GM19099 (cell line): Measurements from ENCODE around the gene XXYLT1.

Experiments
- POLR2A ChIP-seq: IDR thresholded peaks from 3 replicates; pipeline ENCODE4 v1.6.1; 2011; ENCODE audit warnings: low read depth; ENCODE audit not compliant: insufficient read length; ENCODE audit errors: extremely low read depth

The XXYLT1 gene

DNA sequence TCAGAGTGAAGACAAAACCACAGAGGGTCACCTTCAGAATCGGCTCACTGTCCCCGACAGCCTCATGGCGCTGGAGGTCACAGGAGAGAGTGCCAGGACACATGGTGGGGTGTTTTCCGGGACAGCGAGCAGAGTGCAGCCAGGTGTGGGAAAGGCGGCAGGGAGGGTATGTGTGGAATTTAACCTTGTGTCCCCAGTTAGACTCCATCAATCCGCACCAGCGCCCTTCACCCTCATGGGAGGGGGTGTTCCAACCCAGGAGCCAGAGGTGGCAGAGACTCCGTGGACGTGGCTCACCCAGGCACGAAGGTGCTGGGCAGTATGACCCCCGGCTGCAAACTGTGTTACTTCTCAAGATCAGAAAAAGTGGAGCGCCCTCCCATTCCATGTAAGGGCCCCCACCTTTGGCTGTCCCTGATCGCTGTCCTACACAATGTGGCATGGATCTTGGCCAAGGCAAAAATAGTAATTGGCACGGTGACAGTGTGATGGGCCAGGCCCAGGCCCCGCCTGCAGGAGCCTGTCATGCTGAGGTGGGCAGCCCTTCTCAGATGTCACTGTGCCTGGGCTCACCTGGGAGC lies 190.3 kb downstream of the XXYLT1 start:
- no peak for TF ChIP-seq POLR2A

DNA sequence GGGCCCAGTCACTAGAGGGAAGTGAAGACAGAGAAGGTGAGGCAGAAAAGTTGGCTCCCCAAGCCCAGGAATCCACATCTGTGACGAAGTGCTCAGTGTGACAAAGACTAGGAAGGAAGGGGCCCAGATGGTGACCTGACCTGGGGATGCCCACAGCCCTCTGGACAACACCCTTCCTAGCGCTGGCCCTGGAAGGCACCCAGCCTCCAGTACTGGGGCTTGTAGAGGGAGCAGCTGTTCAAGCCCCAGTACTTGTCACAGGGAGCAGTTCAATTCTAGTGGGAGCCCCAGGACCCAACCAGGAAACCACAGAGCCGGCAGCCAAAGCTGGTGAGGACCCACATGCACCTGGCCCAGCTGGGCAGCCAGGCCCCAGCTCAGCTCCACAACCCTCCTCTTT lies 190.8 kb downstream of the XXYLT1 start:
- TF ChIP-seq POLR2A, result no peak

DNA sequence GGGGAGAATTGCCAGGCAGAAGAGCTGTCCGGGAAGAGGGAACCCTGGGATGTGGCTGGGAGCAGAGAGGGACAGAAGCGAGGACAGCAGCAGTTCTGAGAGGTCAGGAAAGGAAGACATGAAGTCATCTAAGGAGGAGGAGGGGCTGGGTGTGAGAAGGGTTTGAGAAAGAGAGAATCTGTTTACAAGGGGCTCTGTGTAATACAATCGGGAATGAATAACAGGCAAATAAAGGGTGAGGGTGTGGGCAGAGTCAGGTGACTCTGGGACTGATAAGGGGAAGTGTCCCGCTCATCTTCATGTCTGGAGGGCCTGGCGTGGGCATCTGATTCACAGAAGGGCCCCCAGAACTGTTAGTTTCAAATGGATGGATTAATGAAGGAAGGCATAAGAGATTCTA lies 191.3 kb downstream of the XXYLT1 start:
- TF ChIP-seq POLR2A, result no peak

DNA sequence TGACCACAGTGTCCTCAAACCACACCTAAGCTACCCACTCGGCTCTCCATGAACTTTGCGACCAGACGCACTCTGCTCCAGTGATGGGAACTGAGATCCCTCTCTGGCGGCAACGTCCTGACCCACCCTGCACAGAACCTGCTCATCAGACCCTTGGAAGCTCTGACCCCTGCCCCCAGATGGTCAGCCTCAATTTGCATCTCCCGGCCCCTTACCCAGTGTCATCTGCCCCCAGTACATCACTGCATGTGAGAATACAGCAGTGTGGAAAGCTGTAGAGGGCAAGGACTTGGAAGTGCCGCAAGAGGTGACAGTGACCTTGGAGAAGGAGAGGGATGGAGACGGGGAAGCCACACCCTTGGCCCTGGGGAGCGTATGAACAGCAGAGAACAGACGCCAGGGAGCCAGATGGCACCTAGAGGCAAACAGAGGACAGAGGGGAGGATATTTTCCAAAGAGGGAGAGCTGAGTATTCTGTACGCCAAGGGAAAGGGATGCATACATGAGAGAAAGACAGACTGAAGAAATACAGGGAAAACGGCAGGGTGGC lies 192.0 kb downstream of the XXYLT1 start:
- TF ChIP-seq POLR2A, result no peak

DNA sequence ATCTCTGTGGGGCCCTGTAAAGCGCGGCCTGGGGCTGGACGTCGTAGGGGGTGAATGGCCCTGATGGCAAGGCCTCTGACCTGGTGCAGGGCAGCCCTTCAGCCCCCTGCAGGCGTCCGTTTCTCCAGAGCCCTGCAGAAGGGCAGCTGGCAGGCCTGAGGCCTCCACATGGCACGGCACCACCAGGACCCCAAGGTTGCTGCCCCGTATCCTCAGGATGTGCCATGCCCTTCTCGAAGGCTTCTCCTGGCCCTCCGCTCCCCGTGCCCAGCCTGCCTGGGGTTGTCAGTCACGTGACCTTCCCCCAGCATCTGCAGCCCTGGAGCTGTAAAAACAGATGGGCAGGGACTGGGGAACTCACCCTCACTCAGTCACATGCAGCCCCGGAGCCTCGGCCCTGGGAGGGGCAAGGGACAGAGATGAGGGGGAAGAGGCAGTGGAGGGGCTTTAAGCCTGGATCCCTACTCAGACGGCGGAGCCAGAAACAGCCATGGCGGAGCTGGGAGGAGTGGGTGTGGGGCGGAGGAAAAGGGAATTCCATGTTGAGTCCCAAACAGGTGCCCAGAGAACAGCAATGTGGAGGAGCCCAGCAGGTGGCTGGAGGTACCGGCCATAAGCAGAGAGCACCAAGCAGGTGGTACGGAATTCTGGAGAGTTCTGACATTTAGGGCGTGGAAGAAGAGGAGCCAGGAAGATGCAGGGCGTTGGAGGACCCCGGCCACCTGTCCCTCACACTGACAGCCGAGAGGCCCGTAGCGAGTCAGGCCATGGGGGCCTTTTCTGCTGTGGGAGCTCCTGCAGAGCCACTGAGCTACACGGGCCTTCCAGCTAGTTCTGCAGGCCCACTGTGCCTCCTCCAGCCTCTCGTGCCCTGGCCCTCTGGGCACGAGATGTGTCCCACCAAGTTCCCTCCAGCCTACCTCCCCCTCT lies 193.1 kb downstream of the XXYLT1 start:
- no peak for TF ChIP-seq POLR2A

DNA sequence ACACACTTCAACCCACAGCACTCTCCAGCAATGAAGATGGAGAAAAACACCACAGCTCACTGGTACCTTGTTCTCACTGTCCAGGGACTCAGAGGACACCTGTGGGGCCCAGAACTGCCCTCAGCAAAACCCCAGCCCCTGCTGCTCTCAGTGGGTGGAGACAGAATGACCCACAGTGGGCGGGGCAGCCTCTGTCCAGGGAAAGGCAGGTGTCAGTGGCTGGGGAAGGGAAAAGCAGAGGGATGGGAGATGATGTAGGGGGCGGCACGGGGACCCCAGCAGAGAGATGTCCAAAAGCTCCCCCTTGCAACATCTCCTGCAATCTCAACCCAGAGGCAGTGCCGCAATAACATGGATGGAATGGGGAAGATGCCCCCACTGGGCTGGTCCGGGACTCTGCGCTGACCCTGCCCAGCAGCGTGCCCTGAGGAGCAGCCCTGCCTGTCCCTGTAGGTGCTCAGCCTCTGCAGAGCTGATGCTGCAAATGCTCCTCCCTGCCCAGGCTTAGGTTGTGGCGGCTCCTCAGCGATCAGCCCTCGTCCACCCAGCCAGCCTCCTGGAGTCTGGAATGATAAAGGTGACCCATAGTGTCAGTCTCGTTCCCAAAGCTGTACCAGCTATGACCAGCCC lies 193.9 kb downstream of the XXYLT1 start:
- TF ChIP-seq POLR2A, result no peak

DNA sequence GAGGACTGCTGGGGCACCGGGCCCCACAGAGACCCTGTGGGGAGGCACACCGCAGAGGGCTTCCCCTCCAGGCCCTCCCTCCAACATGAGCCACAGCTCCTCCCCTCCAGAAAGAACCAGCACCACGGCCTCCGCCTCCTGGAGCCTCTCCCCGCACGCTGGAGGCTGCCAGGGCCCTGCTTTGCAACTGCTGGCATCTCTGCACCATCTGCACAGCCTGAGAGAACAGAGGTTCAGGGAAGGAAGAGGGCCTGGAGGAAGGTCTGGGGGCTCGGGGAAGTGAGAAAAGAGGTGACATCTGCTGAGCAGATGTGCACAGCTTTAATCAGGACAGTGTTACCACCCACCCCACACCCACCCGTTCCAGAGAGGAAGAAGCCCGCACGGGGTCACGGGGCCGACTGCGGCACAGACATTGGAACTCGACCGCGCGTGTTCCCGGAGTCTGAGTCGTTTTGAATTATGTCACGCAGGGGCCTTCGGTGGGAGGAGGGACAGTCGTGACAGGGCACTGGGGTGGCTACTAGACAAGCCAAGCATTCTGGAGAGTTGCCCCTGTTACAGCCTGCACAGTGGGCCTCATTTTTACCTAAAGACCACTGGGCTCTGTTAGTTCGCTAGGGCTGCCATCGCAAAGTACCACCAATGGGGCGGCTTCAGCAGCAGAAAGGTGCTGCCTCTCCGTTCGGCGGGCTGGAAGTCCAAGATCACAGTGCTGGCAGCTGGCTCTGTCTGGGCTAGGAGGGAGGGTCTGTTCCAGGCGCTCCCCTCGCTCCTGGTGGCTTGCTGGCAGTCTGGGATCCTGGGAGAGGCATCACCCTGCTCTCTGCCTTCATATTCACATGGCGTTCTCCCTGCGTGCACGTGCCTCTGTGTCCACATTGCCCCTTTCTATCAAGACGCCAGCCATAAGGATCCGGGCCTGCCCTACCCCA lies 194.8 kb downstream of the XXYLT1 start:
- TF ChIP-seq POLR2A, result no peak

DNA sequence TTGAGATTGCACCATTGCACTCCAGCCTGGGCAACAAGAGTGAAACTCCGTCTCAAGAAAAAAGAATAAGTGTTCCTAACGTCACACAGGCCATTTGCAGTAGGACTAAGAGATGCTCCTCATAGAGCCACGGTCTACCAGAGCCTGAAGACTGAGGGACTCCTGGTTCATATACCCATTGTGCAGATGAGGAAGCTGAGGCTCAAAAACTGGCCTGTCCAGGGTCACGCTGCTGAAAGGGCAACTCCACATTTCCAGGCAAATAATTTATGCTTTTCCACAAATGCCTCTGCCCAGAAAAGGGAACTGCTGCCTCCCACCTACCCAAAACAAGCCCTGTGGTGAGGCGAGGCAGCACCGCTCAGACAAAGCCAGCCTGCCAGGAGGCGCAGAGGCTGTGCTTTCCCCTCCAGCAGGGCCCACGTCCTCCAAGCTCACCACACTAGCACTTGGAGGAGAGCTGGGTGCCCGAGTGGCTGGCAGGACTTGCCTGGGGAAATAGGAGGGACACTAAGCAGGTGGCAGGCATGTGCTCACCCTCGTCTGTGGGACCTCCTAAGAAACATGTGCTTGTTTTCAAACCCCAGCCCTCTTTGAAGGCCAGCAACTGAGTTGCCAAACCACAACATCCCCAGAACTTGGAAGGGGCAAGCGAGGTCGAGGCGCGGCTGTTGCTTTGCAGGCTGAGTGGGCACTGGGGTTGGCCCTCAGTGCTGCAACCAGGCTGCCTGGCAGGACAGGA lies 195.6 kb downstream of the XXYLT1 start:
- TF ChIP-seq POLR2A, result no peak

DNA sequence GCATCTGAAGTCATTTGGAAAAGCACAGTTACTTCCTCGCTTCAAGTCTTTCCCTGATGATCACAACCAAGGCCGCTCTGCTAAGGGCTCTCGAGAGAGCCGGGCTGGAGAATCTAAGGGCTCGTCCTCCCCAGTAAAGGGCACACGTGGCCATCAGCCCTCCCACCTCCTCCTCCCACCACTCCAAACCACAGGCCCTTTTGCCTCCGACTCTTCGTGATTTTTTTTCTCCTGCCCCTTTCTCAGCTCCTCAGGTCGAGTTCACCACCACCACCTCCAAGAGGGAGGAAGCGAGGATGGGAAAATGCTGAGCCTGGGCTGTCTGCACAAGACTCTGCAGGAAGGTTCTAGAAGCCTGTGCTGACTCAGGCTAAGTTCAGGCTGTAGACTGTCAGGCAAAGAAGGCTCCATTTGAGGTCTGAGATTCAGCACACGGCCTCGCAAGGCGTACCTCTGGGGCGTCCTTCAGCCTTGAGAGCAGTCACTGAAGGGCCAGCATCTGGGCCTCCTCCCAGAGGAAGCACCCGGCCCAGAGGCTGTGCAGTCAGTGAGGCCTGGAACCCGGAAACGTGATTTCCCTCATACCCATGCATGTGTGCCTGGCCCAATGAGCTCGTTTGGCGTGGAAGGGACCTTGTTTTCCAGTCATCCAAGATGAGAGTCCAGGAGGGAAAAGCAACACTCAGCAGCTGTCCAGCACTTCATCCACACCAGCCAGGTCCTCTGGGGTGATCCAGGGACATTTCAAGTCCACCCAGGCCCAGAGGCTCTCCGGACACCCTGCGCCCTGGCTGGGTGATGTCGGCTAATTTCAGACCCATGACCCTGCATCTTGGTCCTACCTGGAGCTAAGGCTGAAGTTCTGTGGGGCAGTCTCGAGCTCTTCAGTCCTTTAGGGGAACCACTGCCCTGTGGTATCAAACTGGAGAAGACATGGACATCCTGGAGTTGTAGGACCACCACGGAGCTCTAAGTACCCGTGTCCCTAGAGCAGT lies 196.8 kb downstream of the XXYLT1 start:
- TF ChIP-seq POLR2A, result no peak

DNA sequence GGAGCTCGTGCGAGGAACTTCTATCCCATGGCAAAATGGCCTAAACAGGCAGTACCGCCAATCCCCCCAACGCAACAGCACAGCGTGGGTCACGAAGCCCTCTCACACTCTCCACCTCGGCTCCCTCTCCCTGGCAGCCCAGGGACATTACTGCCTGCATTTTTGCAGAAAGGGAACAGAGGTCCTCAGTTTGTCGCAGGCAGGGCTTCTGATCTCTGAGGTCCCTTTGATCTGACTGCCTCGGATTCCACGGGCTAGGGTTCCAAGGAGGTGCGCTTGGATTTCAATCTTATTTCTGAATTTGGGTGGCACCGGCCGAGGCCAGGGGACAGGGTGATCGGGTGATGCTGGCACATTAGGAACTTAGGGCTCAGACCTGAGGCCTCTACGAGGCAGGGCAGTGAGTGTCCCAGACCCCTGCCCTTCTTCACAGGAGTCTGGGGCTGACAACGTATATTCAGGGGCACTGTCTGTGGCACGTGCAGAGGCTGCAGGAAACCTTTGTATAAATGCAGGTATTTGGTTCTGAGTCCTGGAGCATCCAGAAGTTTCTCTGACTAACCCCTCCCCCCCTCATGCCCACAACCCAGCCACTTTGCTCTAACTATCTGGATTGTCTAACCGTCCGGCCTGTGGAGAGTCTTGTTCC lies 197.9 kb downstream of the XXYLT1 start:
- TF ChIP-seq POLR2A, result no peak

DNA sequence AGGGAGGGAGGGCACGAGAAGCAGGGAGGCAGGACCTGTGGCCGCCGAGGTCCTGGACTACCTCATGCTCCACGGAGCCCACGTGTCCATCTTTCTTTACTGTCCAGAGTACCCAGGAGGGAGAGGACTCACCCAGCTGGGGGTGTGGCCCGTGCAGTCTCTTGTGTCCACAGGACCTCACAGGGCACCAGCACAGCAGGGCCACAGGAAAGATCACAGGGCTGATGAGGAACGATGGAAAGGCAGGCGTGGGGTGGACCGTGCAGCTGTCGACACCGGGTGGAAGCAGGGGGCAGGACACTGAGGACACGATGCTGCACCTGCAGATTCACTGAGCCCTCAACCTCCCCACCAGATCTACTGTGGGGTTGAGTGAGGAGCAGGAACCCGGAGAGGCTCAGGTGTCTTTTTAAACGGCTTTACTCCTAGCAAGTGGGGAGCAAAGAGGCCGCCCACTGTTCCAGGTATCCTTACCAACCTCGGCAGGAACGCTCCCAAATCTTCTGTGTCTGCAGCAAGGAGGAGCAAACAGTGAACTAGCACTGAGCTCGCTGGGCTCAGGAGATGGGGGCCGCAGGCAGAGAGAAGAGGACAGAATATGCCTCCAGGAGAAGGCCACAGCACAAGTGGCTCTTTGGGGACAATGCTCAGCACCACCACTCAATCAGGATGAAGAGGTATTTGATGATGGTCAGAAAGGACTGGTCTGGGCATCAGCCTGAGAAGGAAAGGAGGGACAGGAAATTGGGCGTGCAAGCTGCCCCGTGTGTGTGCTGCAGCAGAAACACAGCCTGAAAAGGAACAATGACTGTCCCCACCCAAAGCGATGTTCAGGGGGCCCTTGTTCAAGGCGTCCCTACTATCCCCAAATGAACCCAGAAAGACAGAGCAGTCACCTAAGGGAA lies 198.8 kb downstream of the XXYLT1 start:
- TF ChIP-seq POLR2A, result no peak
